C4-2B (cell line): ENCODE measurements around the gene PAH.

ENCODE experiments used
- ZFX ChIP-seq: fragments of 450-650 bp; IDR thresholded peaks from 2 replicates; pipeline ENCODE4 v1.6.1; 2017
- TF ChIP-seq, protein P1 (sequence below): fragments of 450-650 bp; conservative IDR thresholded peaks from 2 replicates; pipeline ENCODE4 v1.5.1; 2017; ENCODE audit warnings: mild to moderate bottlenecking

DNA sequence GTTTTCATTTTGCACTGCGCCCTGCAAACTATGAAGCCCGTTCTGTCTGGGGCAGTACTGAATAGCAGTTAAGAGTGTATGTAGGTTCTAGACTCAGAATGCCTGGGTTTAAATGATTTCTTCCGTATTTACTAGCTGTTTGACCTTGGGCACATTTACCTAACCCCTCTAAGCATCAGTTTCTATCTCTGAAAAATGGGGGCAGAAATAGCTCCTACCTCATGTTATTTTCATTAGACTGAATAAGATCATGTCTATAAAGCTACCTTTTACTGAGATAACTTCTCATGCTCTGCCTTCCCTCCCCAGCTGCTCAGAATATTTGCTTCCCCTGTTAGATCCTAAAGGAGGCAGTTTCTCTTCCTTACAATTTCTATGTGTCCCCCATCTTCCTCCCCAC is 5.7 kb downstream of the PAH start:
- TF ChIP-seq, protein P1, sequence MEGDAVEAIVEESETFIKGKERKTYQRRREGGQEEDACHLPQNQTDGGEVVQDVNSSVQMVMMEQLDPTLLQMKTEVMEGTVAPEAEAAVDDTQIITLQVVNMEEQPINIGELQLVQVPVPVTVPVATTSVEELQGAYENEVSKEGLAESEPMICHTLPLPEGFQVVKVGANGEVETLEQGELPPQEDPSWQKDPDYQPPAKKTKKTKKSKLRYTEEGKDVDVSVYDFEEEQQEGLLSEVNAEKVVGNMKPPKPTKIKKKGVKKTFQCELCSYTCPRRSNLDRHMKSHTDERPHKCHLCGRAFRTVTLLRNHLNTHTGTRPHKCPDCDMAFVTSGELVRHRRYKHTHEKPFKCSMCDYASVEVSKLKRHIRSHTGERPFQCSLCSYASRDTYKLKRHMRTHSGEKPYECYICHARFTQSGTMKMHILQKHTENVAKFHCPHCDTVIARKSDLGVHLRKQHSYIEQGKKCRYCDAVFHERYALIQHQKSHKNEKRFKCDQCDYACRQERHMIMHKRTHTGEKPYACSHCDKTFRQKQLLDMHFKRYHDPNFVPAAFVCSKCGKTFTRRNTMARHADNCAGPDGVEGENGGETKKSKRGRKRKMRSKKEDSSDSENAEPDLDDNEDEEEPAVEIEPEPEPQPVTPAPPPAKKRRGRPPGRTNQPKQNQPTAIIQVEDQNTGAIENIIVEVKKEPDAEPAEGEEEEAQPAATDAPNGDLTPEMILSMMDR = no peak
- no peak for TF ChIP-seq ZFX
